Keratinocyte (primary cell): Measurements from ENCODE around the gene CDC42EP4. TPM values are rescaled to one million over a fixed set of nuclear protein-coding genes. Genes with fewer than 3 reads are reported as not detected.

ENCODE experiments used
- DNase-seq: peaks from one replicate; pipeline ENCODE4 v3.0.0-alpha.2; 2011; ENCODE audit warnings: low read depth, missing footprints, low spot score
- FAIRE-seq: peaks from 2 replicates; lab custom pipeline; 2011; peaks lifted over from hg19 to GRCh38; lab: Jason Lieb, UNC
- H2AFZ ChIP-seq: 2 replicates; pipeline ENCODE4 v1.6.0; 2012; ENCODE audit warnings: low read length, control low read depth, inconsistent platforms; ENCODE audit not compliant: control insufficient read depth
- H3K27ac ChIP-seq: 2 replicates; pipeline ENCODE4 v1.5.1; 2011; ENCODE audit warnings: low read length; ENCODE audit not compliant: control insufficient read depth, insufficient read depth
- H3K27me3 ChIP-seq: 3 replicates; pipeline ENCODE4 v1.6.0; 2011; ENCODE audit warnings: low read length; ENCODE audit not compliant: control insufficient read depth, insufficient read depth; ENCODE audit errors: extremely low read depth
- H3K36me3 ChIP-seq, 2 experiments: 2 replicates in 1 of 2; 3 replicates in 1 of 2; pipeline ENCODE4 v1.5.1; 2011; ENCODE audit warnings: low read length in 2 of 2, mild to moderate bottlenecking in 1 of 2; ENCODE audit not compliant: control insufficient read depth in 2 of 2, insufficient read depth in 2 of 2; ENCODE audit errors: extremely low read depth in 1 of 2
- H3K4me1 ChIP-seq: 3 replicates; pipeline ENCODE4 v1.5.1; 2011; ENCODE audit warnings: low read length; ENCODE audit not compliant: control insufficient read depth, insufficient read depth; ENCODE audit errors: extremely low read depth
- H3K4me2 ChIP-seq: 3 replicates; pipeline ENCODE4 v1.6.0; 2011; ENCODE audit warnings: low read depth, low read length; ENCODE audit not compliant: control insufficient read depth, insufficient read depth; ENCODE audit errors: extremely low read depth
- H3K4me3 ChIP-seq, 3 experiments: fragments of 200-600 bp in 1 of 3; sonication (generic) in 1 of 3; 2 replicates in 2 of 3; 3 replicates in 1 of 3; pipeline ENCODE4 v1.5.1; 2011 to 2016; ENCODE audit warnings: low read length in 3 of 3, mild to moderate bottlenecking in 3 of 3, control low read depth in 2 of 3, inconsistent platforms in 1 of 3, low read depth in 1 of 3, mixed read lengths in 1 of 3, mixed run types in 1 of 3, moderate library complexity in 1 of 3; ENCODE audit not compliant: control insufficient read depth in 2 of 3, insufficient read depth in 2 of 3; ENCODE audit errors: extremely low read depth in 1 of 3
- H3K79me2 ChIP-seq: 2 replicates; pipeline ENCODE4 v1.6.0; 2012; ENCODE audit warnings: low read length; ENCODE audit not compliant: control insufficient read depth, insufficient read depth
- H3K9ac ChIP-seq: 3 replicates; pipeline ENCODE4 v1.6.0; 2011; ENCODE audit warnings: low read length; ENCODE audit not compliant: control insufficient read depth, insufficient read depth; ENCODE audit errors: extremely low read depth
- H3K9me1 ChIP-seq: 3 replicates; pipeline ENCODE4 v1.6.0; 2011; ENCODE audit warnings: low read length; ENCODE audit not compliant: control insufficient read depth, insufficient read depth; ENCODE audit errors: extremely low read depth
- H3K9me3 ChIP-seq: 2 replicates; pipeline ENCODE4 v1.5.1; 2012; ENCODE audit warnings: low read depth, low read length; ENCODE audit not compliant: control insufficient read depth
- H4K20me1 ChIP-seq: 3 replicates; pipeline ENCODE4 v1.6.0; 2011; ENCODE audit warnings: low read length; ENCODE audit not compliant: control insufficient read depth, insufficient read depth; ENCODE audit errors: extremely low read depth
- EZH2 ChIP-seq: IDR thresholded peaks from one replicate; pipeline ENCODE4 v1.6.1; 2012; ENCODE audit warnings: inconsistent platforms, mild to moderate bottlenecking, low read length, moderate library complexity
- dilution Hi-C: fragments of 300-500 bp; cut with MboI; formaldehyde crosslinking; loops from one replicate; pipeline ENCODE4 v1.7.0; 2020; ENCODE audit warnings: low sequenced_read_pairs; ENCODE audit not compliant: extremely low pct_ligation_motif_present
- polyA plus RNA-seq, 5 experiments: library from polyadenylated mRNA; depleted of rRNA in 3 of 5; stranded (reverse) in 3 of 5; stranded (forward) in 1 of 5; unstranded in 1 of 5; fragments of >200 nt; gene quantifications; 1 replicate in 1 of 5; 2 replicates in 3 of 5; 3 replicates in 1 of 5; pipeline versions ENCODE4 v1.2.1 to v1.2.3, GENCODE V29; 2011 to 2012; ENCODE audit warnings: missing spikeins in 2 of 5, low read depth in 1 of 5, low replicate concordance in 1 of 5
- TF ChIP-seq, protein P1 (sequence below), 3 experiments: IDR thresholded peaks in 1 of 3; conservative IDR thresholded peaks in 1 of 3; optimal IDR thresholded peaks in 1 of 3; 2 replicates in 2 of 3; 3 replicates in 1 of 3; pipeline versions ENCODE3 to v1.5.1; 2011; ENCODE audit warnings: low read length in 3 of 3, mild to moderate bottlenecking in 3 of 3, moderate library complexity in 2 of 3, control low read depth in 1 of 3, inconsistent platforms in 1 of 3; ENCODE audit not compliant: insufficient read depth in 2 of 3; ENCODE audit errors: extremely low read depth in 1 of 3

Gene CDC42EP4
- polyA plus RNA-seq, 1 donor (not counting 4 experiments of a cell fraction or from before 2014, with no cell fraction given), result 9.4 TPM

DNA sequence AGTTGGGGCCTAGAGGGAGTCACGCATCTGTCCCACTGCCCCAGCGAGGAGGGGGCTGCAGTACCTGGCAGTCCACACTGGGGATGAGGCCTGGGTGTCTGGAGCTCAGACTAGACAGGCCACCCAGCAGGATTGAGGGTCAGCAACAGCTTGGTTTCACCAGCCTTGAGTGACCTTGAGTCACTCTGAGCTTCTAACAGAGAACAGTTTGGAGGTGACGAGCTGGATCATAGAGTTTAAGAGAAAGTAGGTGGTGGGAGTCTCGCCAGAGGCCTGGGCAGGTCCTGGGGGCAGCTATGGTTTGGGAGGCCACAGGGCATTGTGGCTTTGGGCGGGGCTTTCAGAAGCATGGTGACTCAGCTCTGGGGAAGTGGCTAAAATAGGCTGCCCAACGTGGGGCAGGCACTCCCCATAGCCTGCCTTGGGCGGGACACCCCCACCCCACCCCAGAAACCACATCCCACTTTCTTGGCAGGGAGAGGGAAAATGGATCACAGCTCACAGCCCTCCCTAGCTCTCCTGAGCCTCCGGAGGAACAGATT, 20.5 kb downstream of the CDC42EP4 start:
- Histone ChIP-seq H4K20me1 (peaks cover 6% of the 10 kb centered on the region), H3K27me3 (no peaks in the 10 kb centered on the region), H2AFZ (no peak overlapping the region), H3K4me3 (peak overlapping the region in 2 of 3 experiments; percentile 18 to 41), H3K9me3 (no peaks in the 10 kb centered on the region), H3K36me3 (no peaks in the 10 kb centered on the region), H3K27ac (peak overlapping the region; percentile 36), H3K9ac (peak overlapping the region; percentile 58), H3K4me2 (peak overlapping the region; percentile 64), H3K79me2 (peaks cover 3% of the 10 kb centered on the region), H3K9me1 (peaks cover 5% of the 10 kb centered on the region), H3K4me1 (peaks cover 45% of the 10 kb centered on the region)
- DNase-seq (no peak), FAIRE-seq (no peak)
- dilution Hi-C loops, result no loop called here
- TF ChIP-seq, protein P1, sequence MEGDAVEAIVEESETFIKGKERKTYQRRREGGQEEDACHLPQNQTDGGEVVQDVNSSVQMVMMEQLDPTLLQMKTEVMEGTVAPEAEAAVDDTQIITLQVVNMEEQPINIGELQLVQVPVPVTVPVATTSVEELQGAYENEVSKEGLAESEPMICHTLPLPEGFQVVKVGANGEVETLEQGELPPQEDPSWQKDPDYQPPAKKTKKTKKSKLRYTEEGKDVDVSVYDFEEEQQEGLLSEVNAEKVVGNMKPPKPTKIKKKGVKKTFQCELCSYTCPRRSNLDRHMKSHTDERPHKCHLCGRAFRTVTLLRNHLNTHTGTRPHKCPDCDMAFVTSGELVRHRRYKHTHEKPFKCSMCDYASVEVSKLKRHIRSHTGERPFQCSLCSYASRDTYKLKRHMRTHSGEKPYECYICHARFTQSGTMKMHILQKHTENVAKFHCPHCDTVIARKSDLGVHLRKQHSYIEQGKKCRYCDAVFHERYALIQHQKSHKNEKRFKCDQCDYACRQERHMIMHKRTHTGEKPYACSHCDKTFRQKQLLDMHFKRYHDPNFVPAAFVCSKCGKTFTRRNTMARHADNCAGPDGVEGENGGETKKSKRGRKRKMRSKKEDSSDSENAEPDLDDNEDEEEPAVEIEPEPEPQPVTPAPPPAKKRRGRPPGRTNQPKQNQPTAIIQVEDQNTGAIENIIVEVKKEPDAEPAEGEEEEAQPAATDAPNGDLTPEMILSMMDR (optimal IDR thresholded peaks at IDR 0.05 in 1 of 3, IDR thresholded peaks at IDR 0.05 in 1 of 3, conservative IDR thresholded peaks at IDR 0.05 in 1 of 3; ENCODE audit: extremely low read depth in 1 of 3, insufficient read depth in 2 of 3, low read length in 3 of 3), result no peak
- TF ChIP-seq EZH2, result no peak

DNA sequence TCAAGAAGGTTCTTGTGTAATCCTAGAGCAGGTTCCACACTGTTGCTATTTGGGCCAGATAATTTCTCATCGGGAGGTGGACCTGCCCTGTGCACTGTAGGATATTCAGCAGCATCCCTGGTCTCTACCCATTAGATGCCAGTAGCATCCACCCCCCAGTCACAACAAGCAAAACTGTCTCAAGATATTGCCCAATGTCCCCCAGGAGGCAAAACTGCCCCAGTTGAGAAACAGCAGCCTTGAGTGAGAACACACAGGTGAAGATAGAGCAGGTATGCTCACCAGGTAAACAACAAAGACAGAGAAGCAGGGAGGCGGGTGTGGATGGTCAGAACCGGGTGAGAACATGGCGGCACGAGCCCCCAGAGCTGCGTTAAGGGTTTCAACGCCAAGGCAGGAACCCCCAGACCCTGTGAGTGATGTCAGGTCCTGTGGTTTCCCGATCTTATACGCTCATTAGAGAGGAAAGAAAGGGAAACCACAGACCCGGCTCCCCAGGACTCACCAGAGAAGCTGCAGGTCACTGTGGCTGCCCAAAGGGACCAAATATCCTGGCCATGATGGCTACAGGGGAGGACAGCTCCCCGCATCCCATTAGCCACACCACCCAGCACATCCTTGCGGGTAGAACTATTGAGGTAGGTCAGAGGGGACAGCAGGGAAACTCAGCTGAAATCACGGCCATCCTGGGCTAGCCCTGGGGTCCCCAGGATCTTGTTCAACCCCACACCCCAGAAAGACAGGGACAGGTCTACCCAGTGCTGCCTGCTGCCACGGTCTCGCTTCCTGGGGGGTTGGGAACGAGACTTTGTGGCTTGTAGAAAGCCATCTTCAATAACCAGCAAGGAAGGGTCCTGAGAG, 21.2 kb downstream of the CDC42EP4 start:
- dilution Hi-C loops, result no loop called here
- no peak overlapping the region for H3K9ac ChIP-seq
- no peak for FAIRE-seq
- peaks cover 45% of the 10 kb centered on the region for H3K4me1 ChIP-seq
- H4K20me1 ChIP-seq, result peaks cover 6% of the 10 kb centered on the region
- H3K9me3 ChIP-seq, result no peaks in the 10 kb centered on the region
- no peak overlapping the region for H2AFZ ChIP-seq
- H3K9me1 ChIP-seq, result peaks cover 5% of the 10 kb centered on the region
- H3K4me2 ChIP-seq, result peak overlapping the region; percentile 64
- no peak overlapping the region for H3K4me3 ChIP-seq
- no peak for TF ChIP-seq EZH2
- H3K79me2 ChIP-seq, result peaks cover 3% of the 10 kb centered on the region
- no peaks in the 10 kb centered on the region for H3K27me3 ChIP-seq
- no peak overlapping the region for H3K27ac ChIP-seq
- H3K36me3 ChIP-seq, result peaks cover 0 to under 1% of the 10 kb centered on the region in 2 experiments
- no peak for DNase-seq
